RWPE2 (cell line): Measurements from ENCODE around the gene SYT8.

ENCODE experiments used
- ATAC-seq: fragments of 200-7000 bp; cut with Tn5 transposase; 3 replicates; pipeline ENCODE4 v1.9.1; 2021; ENCODE audit warnings: low read depth
- DNase-seq: peaks from one replicate; pipeline ENCODE4 v3.0.0-alpha.2; 2020; ENCODE audit warnings: low spot score
- H3K27ac ChIP-seq: fragments of 450-650 bp; 2 replicates; pipeline ENCODE4 v1.5.1; 2017; ENCODE audit warnings: mild to moderate bottlenecking; ENCODE audit not compliant: poor library complexity, severe bottlenecking
- H3K27me3 ChIP-seq: fragments of 250-450 bp; sonication (Bioruptor Pico); 2 replicates; pipeline ENCODE4 v1.5.1; 2021; ENCODE audit warnings: mild to moderate bottlenecking, moderate library complexity; ENCODE audit not compliant: insufficient read depth, poor library complexity, severe bottlenecking
- H3K36me3 ChIP-seq: fragments of 250-450 bp; sonication (Bioruptor Pico); 2 replicates; pipeline ENCODE4 v1.5.1; 2020; ENCODE audit warnings: low read depth, mild to moderate bottlenecking, moderate library complexity
- H3K4me1 ChIP-seq: fragments of 250-450 bp; sonication (Bioruptor Pico); 2 replicates; pipeline ENCODE4 v1.5.1; 2021; ENCODE audit warnings: mild to moderate bottlenecking, moderate library complexity; ENCODE audit not compliant: insufficient read depth, poor library complexity, severe bottlenecking
- H3K4me3 ChIP-seq: fragments of 250-450 bp; sonication (Bioruptor Pico); 2 replicates; pipeline ENCODE4 v1.5.1; 2021; ENCODE audit warnings: mild to moderate bottlenecking, moderate library complexity; ENCODE audit not compliant: severe bottlenecking
- H3K9me3 ChIP-seq: fragments of 250-450 bp; sonication (Bioruptor Pico); 2 replicates; pipeline ENCODE4 v1.5.1; 2021; ENCODE audit warnings: mild to moderate bottlenecking, moderate library complexity; ENCODE audit not compliant: severe bottlenecking
- CTCF ChIP-seq: fragments of 450-650 bp; IDR thresholded peaks from one replicate; pipeline ENCODE4 v1.5.1; 2017; ENCODE audit warnings: mild to moderate bottlenecking, moderate library complexity; ENCODE audit not compliant: poor library complexity, severe bottlenecking

SYT8 gene

GRCh38 chr11:1852877-1853276 lies 18.1 kb downstream of the SYT8 start, which contains the start of gene LSP1:
TSS of gene LSP1 (plus strand) at chr11:1853084. CDS start at chr11:1853145, 61 bp downstream.
- H3K27me3 ChIP-seq, result no peaks in the 10 kb centered on the region
- no peaks in the 10 kb centered on the region for H3K9me3 ChIP-seq
- no peaks in the 10 kb centered on the region for H3K4me1 ChIP-seq
- DNase-seq (no peak), ATAC-seq (no peak)
- H3K36me3 ChIP-seq, result no peaks in the 10 kb centered on the region
- TF ChIP-seq CTCF, result no peak
- H3K27ac ChIP-seq, result no peak within 1 kb of the TSS
- no peak within 1 kb of the TSS for H3K4me3 ChIP-seq

GRCh38 chr11:1853376-1854131 lies 18.8 kb downstream of the SYT8 start:
- H3K36me3 ChIP-seq, result no peaks in the 10 kb centered on the region
- TF ChIP-seq CTCF, result no peak
- no peak for DNase-seq
- no peak overlapping the region for H3K4me3 ChIP-seq
- no peak overlapping the region for H3K27ac ChIP-seq
- no peaks in the 10 kb centered on the region for H3K9me3 ChIP-seq
- H3K4me1 ChIP-seq, result no peaks in the 10 kb centered on the region
- H3K27me3 ChIP-seq, result no peaks in the 10 kb centered on the region
- ATAC-seq, result no peak

GRCh38 chr11:1854132-1854948 lies 19.6 kb downstream of the SYT8 start:
- no peak overlapping the region for H3K4me3 ChIP-seq
- H3K9me3 ChIP-seq, result no peaks in the 10 kb centered on the region
- ATAC-seq (no peak), DNase-seq (no peak)
- no peaks in the 10 kb centered on the region for H3K36me3 ChIP-seq
- no peaks in the 10 kb centered on the region for H3K27me3 ChIP-seq
- no peak for TF ChIP-seq CTCF
- no peaks in the 10 kb centered on the region for H3K4me1 ChIP-seq
- no peak overlapping the region for H3K27ac ChIP-seq

GRCh38 chr11:1854949-1855885 lies 20.4 kb downstream of the SYT8 start:
- Histone ChIP-seq H3K27ac (no peak overlapping the region), H3K27me3 (no peaks in the 10 kb centered on the region), H3K4me1 (no peaks in the 10 kb centered on the region), H3K4me3 (no peak overlapping the region), H3K36me3 (no peaks in the 10 kb centered on the region), H3K9me3 (no peaks in the 10 kb centered on the region)
- DNase-seq (no peak), ATAC-seq (no peak)
- no peak for TF ChIP-seq CTCF
